Measurements from ENCODE around the gene NRG4. TPM values are rescaled to one million over a fixed set of nuclear protein-coding genes. Genes with fewer than 3 reads are reported as not detected.
A peak's percentile ranks its signal among the peaks of the same experiment; 100 is the strongest.

NRG4 gene
- 0.06 and 0.36 TPM in 2 replicates for total RNA-seq (ENCODE audit: low replicate concordance)

DNA sequence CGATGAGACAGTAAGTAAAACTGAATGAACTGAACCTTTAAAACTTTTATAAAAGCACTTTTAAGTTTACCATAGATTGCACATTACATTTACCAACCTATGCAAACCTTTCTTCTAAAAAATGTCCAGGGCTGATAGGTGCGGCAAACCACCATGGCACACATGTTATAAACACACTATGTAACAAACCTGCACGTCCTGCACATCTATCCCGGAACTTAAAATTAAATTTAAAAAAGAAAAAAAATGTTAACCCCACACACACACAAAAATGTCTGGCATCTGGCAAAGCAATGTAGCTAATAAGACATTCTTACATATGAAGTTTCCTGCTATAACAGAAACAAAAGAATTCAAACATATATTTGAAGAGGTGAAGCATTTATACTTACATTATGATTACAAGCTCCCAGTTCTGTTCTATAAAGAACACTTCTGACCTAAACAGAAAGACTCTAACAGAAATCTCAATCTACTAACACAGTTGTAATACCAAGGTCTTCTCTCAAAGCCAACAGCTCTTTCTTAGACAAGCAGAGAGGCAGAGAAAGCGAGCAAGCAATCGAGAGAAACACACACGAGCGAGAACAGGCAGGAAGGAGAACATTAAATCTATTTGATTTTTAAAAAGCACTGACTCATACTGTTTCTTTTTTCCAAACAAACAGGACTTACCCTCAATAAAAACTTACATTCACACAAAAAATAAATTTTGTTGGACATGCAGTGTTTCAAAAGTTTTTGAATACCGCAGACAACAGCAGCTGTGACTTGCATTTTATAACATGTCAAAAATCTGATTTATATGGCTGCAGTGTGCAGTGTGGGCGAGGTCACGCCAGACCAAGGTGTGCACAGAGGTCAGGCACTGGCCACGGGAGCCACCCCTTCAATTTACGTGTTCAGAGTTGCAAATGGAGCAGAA, at the start of gene NRG4:
Gene NRG4, minus strand, starts transcription at position 798 of the 925 bp plus-strand sequence. CDS start 1,194 bp downstream, outside the sequence.
- Histone ChIP-seq H3K27ac (no peak within 1 kb of the TSS), H3K27me3 (no peaks in the 10 kb centered on the region), H3K9me3 (ENCODE audit: low read depth) (peaks cover 8% of the 10 kb centered on the region), H3K9ac (no peak within 1 kb of the TSS), H3F3A (ENCODE audit: low read depth) (peaks cover 6% of the 10 kb centered on the region), H4K20me1 (ENCODE audit: low read depth) (no peaks in the 10 kb centered on the region), H3K36me3 (no peaks in the 10 kb centered on the region), H2AFZ (replicated peaks) (peak within 1 kb of the TSS; percentile 55), H3K4me3 (no peak within 1 kb of the TSS), H3K4me2 (no peak within 1 kb of the TSS), H3K4me1 (no peaks in the 10 kb centered on the region), H3K79me2 (ENCODE audit: low read depth) (no peaks in the 10 kb centered on the region)
- Mint-ChIP-seq H3K4me1 (no peaks in the 10 kb centered on the region), H3K27ac (no peak within 1 kb of the TSS), H3K27me3 (ENCODE audit: insufficient read depth, low read depth) (peaks cover 3% of the 10 kb centered on the region), H3K4me3 (no peak within 1 kb of the TSS), H3K36me3 (no peaks in the 10 kb centered on the region), H3K9me3 (peaks cover 13% of the 10 kb centered on the region)
- no peak for DNase-seq (ENCODE audit: low spot score)
- no peak for TF ChIP-seq EZH2phosphoT487 (IDR thresholded peaks at IDR 0.05)
- no peak for TF ChIP-seq EZH2 (IDR thresholded peaks at IDR 0.05)
- no peak for TF ChIP-seq CTCF (IDR thresholded peaks at IDR 0.05)

DNA sequence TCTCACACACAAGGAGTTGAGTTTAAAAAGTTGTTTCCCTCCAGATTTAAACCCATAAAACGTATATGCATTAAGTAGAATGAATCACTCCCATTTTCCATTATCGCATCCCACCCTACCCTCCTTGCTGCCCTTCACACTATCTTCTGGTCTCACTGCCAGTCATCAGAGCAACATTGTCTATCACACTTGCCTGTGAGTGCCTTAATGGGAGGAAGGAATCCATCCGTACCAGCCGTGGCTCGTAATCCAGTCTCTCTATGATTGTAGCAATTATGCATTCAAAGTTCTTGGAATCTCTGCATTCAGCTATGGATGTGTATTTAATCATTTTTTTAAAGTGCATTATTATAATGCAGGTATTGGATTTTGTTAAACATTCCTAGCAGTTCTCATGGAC, 49.5 kb upstream of the NRG4 start:
- H3K9me3 ChIP-seq (ENCODE audit: low read depth): no peaks in the 10 kb centered on the region
- H3K4me1 ChIP-seq: peaks cover 23% of the 10 kb centered on the region
- no peak overlapping the region for H3K4me3 ChIP-seq
- Mint-ChIP-seq H3K27me3 (ENCODE audit: insufficient read depth, low read depth) (peaks cover 9% of the 10 kb centered on the region), H3K4me1 (peaks cover 18% of the 10 kb centered on the region), H3K36me3 (no peaks in the 10 kb centered on the region), H3K27ac (no peak overlapping the region), H3K9me3 (no peaks in the 10 kb centered on the region), H3K4me3 (peak overlapping the region; percentile 38)
- no peak overlapping the region for H3K27ac ChIP-seq
- H3F3A ChIP-seq (ENCODE audit: low read depth): peaks cover 21% of the 10 kb centered on the region
- no peak for DNase-seq (ENCODE audit: low spot score)
- H3K79me2 ChIP-seq (ENCODE audit: low read depth): no peaks in the 10 kb centered on the region
- no peaks in the 10 kb centered on the region for H3K36me3 ChIP-seq
- no peaks in the 10 kb centered on the region for H4K20me1 ChIP-seq (ENCODE audit: low read depth)
- no peak overlapping the region for H3K9ac ChIP-seq
- no peak for TF ChIP-seq EZH2 (IDR thresholded peaks at IDR 0.05)
- no peak for TF ChIP-seq CTCF (IDR thresholded peaks at IDR 0.05)
- TF ChIP-seq EZH2phosphoT487 (IDR thresholded peaks at IDR 0.05): no peak
- peaks cover 71% of the 10 kb centered on the region for H3K27me3 ChIP-seq
- H3K4me2 ChIP-seq: no peak overlapping the region
- no peak overlapping the region for H2AFZ ChIP-seq (replicated peaks)

- Histone ChIP-seq H3K4me2 (peak overlapping the region; percentile 87), H3K9me3 (ENCODE audit: low read depth) (no peaks in the 10 kb centered on the region), H4K20me1 (ENCODE audit: low read depth) (no peaks in the 10 kb centered on the region), H3K4me3 (peak overlapping the region; percentile 63), H3K79me2 (ENCODE audit: low read depth) (no peaks in the 10 kb centered on the region), H3K27ac (no peak overlapping the region), H3F3A (ENCODE audit: low read depth) (peaks cover 21% of the 10 kb centered on the region), H3K27me3 (peaks cover 70% of the 10 kb centered on the region), H3K36me3 (no peaks in the 10 kb centered on the region), H3K4me1 (peaks cover 20% of the 10 kb centered on the region), H3K9ac (no peak overlapping the region), H2AFZ (replicated peaks) (peak overlapping the region; percentile 66)
- H3K27ac Mint-ChIP-seq: no peak overlapping the region
- TF ChIP-seq EZH2phosphoT487 (IDR thresholded peaks at IDR 0.05) (no peak), CTCF (IDR thresholded peaks at IDR 0.05) (no peak), EZH2 (IDR thresholded peaks at IDR 0.05) (no peak)
- peaks cover 14% of the 10 kb centered on the region for H3K4me1 Mint-ChIP-seq
- H3K36me3 Mint-ChIP-seq: no peaks in the 10 kb centered on the region
- H3K9me3 Mint-ChIP-seq: no peaks in the 10 kb centered on the region
- no peak for DNase-seq (ENCODE audit: low spot score)
- H3K4me3 Mint-ChIP-seq: peak overlapping the region; percentile 85
- peaks cover 7% of the 10 kb centered on the region for H3K27me3 Mint-ChIP-seq (ENCODE audit: insufficient read depth, low read depth)
Observed at GRCh38 chr15:76060118-76060989, 48.1 kb upstream of the NRG4 start.
